Measurements from ENCODE around the gene CHERP.

DNA sequence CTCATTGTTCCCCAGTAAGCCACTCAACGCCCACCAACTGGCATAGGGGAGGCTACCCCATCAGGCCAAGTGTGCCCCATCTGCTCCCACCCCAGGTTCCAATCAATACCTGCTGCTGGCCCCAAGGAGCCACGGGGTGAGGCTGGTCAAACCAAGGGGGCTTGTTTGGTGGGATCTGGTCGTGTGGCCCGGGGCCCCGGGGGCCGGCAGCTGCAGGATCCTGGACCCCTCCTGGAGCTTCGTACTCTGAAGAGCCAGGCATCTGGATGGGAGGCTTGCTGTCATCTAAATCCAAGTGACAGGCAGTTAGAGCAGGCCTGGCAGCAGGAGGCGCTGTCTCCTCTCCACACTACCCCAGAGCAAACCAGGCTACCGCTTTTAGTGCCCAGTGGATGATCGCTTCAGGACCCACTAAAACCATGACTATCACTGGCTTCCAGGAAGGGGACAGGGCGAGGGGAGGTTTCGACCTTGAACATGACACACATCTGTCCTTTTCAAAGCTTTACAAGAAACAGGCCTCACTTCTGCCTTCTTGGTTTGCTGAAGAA lies 14.2 kb downstream of the CHERP start:
- TF ChIP-seq, protein P1, sequence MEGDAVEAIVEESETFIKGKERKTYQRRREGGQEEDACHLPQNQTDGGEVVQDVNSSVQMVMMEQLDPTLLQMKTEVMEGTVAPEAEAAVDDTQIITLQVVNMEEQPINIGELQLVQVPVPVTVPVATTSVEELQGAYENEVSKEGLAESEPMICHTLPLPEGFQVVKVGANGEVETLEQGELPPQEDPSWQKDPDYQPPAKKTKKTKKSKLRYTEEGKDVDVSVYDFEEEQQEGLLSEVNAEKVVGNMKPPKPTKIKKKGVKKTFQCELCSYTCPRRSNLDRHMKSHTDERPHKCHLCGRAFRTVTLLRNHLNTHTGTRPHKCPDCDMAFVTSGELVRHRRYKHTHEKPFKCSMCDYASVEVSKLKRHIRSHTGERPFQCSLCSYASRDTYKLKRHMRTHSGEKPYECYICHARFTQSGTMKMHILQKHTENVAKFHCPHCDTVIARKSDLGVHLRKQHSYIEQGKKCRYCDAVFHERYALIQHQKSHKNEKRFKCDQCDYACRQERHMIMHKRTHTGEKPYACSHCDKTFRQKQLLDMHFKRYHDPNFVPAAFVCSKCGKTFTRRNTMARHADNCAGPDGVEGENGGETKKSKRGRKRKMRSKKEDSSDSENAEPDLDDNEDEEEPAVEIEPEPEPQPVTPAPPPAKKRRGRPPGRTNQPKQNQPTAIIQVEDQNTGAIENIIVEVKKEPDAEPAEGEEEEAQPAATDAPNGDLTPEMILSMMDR (IDR thresholded peaks at IDR 0.05; ENCODE audit: poor library complexity) = peak; percentile 28
- no peak for TF ChIP-seq EZH2 (IDR thresholded peaks at IDR 0.05; ENCODE audit: borderline replicate concordance)
- TF ChIP-seq EZH2phosphoT487 (IDR thresholded peaks at IDR 0.05; ENCODE audit: low read depth, severe bottlenecking, unreplicated experiment) = no peak

Measured in hepatocyte (in vitro differentiated cells).